SK-N-SH (cell line): ENCODE measurements around the gene DNM2.

Experiments
- EP300 ChIP-seq, 2 experiments: IDR thresholded peaks; 2 replicates each; pipeline versions ENCODE4 v1.4.0 to v1.6.1; 2012; ENCODE audit warnings: borderline replicate concordance in 1 of 2, low read depth in 1 of 2, low read length in 1 of 2
- EZH2phosphoT487 ChIP-seq: fragments of 200-600 bp; sonication (generic); IDR thresholded peaks from 2 replicates; pipeline ENCODE4 v1.6.1; 2017; ENCODE audit warnings: low read depth, mixed run types, mild to moderate bottlenecking, antibody characterized with exemption, moderate library complexity, borderline replicate concordance
- FOSL2 ChIP-seq: IDR thresholded peaks from 2 replicates; pipeline ENCODE4 v1.4.0; 2012; ENCODE audit warnings: low read depth, mild to moderate bottlenecking, moderate library complexity, borderline replicate concordance
- FOXM1 ChIP-seq: IDR thresholded peaks from 2 replicates; pipeline ENCODE4 v1.4.0; 2012; ENCODE audit warnings: low read depth, mild to moderate bottlenecking
- JUND ChIP-seq: IDR thresholded peaks from 2 replicates; pipeline ENCODE4 v1.4.0; 2012
- MAX ChIP-seq: IDR thresholded peaks from 2 replicates; pipeline ENCODE4 v1.4.0; 2012; ENCODE audit warnings: low read depth
- MXI1 ChIP-seq: IDR thresholded peaks from 2 replicates; pipeline ENCODE4 v1.6.1; 2012; ENCODE audit warnings: mild to moderate bottlenecking, low read depth, low read length, improper control_type of control experiment
- NFIC ChIP-seq: IDR thresholded peaks from 2 replicates; pipeline ENCODE4 v1.4.0; 2012; ENCODE audit warnings: borderline replicate concordance
- NRF1 ChIP-seq: IDR thresholded peaks from 2 replicates; pipeline ENCODE4 v1.6.1; 2012; ENCODE audit warnings: low read depth, mild to moderate bottlenecking, low read length
- SMC3 ChIP-seq: IDR thresholded peaks from 2 replicates; pipeline ENCODE4 v1.6.1; 2012; ENCODE audit warnings: low read depth, low read length, improper control_type of control experiment
- TEAD4 ChIP-seq: IDR thresholded peaks from 2 replicates; pipeline ENCODE4 v1.4.0; 2012; ENCODE audit warnings: mild to moderate bottlenecking, borderline replicate concordance; ENCODE audit not compliant: insufficient read depth
- USF2 ChIP-seq: fragments of 150-350 bp; IDR thresholded peaks from 2 replicates; pipeline ENCODE4 v1.6.1; 2017; ENCODE audit warnings: antibody characterized with exemption, low read length, low read depth, borderline replicate concordance
- ZBTB33 ChIP-seq: IDR thresholded peaks from 2 replicates; pipeline ENCODE4 v1.4.0; 2012; ENCODE audit warnings: low read depth, borderline replicate concordance
- TF ChIP-seq, protein P1 (sequence below): fragments of 200-600 bp; sonication (generic); IDR thresholded peaks from 2 replicates; pipeline ENCODE4 v1.6.1; 2017; ENCODE audit warnings: antibody characterized with exemption, mild to moderate bottlenecking, moderate library complexity

GRCh38 chr19:10678813-10679212 is 39.1 kb upstream of the DNM2 start:
- TF ChIP-seq, protein P1, sequence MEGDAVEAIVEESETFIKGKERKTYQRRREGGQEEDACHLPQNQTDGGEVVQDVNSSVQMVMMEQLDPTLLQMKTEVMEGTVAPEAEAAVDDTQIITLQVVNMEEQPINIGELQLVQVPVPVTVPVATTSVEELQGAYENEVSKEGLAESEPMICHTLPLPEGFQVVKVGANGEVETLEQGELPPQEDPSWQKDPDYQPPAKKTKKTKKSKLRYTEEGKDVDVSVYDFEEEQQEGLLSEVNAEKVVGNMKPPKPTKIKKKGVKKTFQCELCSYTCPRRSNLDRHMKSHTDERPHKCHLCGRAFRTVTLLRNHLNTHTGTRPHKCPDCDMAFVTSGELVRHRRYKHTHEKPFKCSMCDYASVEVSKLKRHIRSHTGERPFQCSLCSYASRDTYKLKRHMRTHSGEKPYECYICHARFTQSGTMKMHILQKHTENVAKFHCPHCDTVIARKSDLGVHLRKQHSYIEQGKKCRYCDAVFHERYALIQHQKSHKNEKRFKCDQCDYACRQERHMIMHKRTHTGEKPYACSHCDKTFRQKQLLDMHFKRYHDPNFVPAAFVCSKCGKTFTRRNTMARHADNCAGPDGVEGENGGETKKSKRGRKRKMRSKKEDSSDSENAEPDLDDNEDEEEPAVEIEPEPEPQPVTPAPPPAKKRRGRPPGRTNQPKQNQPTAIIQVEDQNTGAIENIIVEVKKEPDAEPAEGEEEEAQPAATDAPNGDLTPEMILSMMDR = no peak
- TF ChIP-seq ZBTB33 (no peak), TEAD4 (no peak), SMC3 (no peak), MAX (no peak), NFIC (no peak), FOSL2 (no peak), JUND (no peak), MXI1 (no peak), EP300 (IDR thresholded peaks at IDR 0.05; ENCODE audit: borderline replicate concordance in 1 of 2, low read depth in 1 of 2, low read length in 1 of 2) (no peak), NRF1 (no peak), USF2 (no peak), FOXM1 (no peak), EZH2phosphoT487 (no peak)
